HepG2 (cell line): ENCODE measurements around the gene PAPPA. TPM values are rescaled to one million over a fixed set of nuclear protein-coding genes. Genes with fewer than 3 reads are reported as not detected.

Source experiments
- ATAC-seq: fragments of 200-7000 bp; cut with Tn5 transposase; 3 replicates; pipeline ENCODE4 v1.9.1; 2020; ENCODE audit warnings: mild to moderate bottlenecking, moderate library complexity
- BruUV-seq: library from RNA; stranded (reverse); fragments of 400-500 nt; replicated peaks from 2 replicates; lab custom pipeline; 2021; lab: Mats Ljungman, UMichigan
- CTCF ChIA-PET: fragments of 300-600 bp; formaldehyde crosslinking; extraction: SDS; loops from one replicate; lab custom pipeline; 2021; ENCODE audit warnings: low total read pairs, inconsistent platforms, low intra/inter-chr PET ratio; lab: Yijun Ruan, JAX
- POLR2A ChIA-PET: fragments of 350-600 bp; sonication (Branson Sonifier 250); formaldehyde crosslinking; loops from one replicate; lab custom pipeline; 2020; ENCODE audit warnings: antibody characterized with exemption, inconsistent platforms; lab: Yijun Ruan, JAX
- DNase-seq: peaks from one replicate; pipeline ENCODE4 v3.0.0-alpha.2; 2015; ENCODE audit warnings: low spot score
- FAIRE-seq: peaks from 3 replicates; lab custom pipeline; 2011; peaks lifted over from hg19 to GRCh38; lab: Jason Lieb, UNC
- H2AFZ ChIP-seq: one replicate; pipeline ENCODE4 v1.6.1; 2011; ENCODE audit warnings: low read length, inconsistent platforms
- H3K27ac ChIP-seq: fragments of 300-600 bp; 3 replicates; pipeline ENCODE4 v1.8.0; 2011; ENCODE audit warnings: mixed run types, mild to moderate bottlenecking, mixed read lengths, low read length, inconsistent platforms; ENCODE audit not compliant: insufficient read depth; ENCODE audit errors: extremely low read length
- H3K27me3 ChIP-seq, 2 experiments: fragments of 200-600 bp in 1 of 2; 2 replicates in 1 of 2; 3 replicates in 1 of 2; pipeline versions ENCODE4 v1.6.0 to v1.8.0; 2011; ENCODE audit warnings: low read length in 2 of 2, mild to moderate bottlenecking in 2 of 2, moderate library complexity in 2 of 2, inconsistent platforms in 1 of 2; ENCODE audit not compliant: insufficient read depth in 2 of 2, control insufficient read depth in 1 of 2
- H3K36me3 ChIP-seq, 2 experiments: fragments of 200-600 bp in 1 of 2; replicated peaks in 1 of 2; 2 replicates in 1 of 2; 3 replicates in 1 of 2; pipeline versions ENCODE4 v1.5.1 to v1.8.0; 2011; ENCODE audit warnings: low read length in 2 of 2, inconsistent platforms in 1 of 2; ENCODE audit not compliant: insufficient read depth in 2 of 2, control insufficient read depth in 1 of 2
- H3K4me1 ChIP-seq: 2 replicates; pipeline ENCODE4 v1.5.1; 2012; ENCODE audit warnings: low read length, inconsistent platforms; ENCODE audit not compliant: insufficient read depth
- H3K4me2 ChIP-seq: 2 replicates; pipeline ENCODE4 v1.6.0; 2011; ENCODE audit warnings: low read depth, low read length, inconsistent platforms
- H3K4me3 ChIP-seq, 3 experiments: fragments of 200-600 bp in 1 of 3; sonication (generic), shearing (Covaris generic) in 1 of 3; replicated peaks in 1 of 3; 2 replicates each; pipeline ENCODE4 v1.5.1; 2011 to 2016; ENCODE audit warnings: low read length in 3 of 3, inconsistent platforms in 2 of 3, low read depth in 2 of 3, mild to moderate bottlenecking in 2 of 3, control low read depth in 1 of 3, mixed read lengths in 1 of 3; ENCODE audit not compliant: insufficient read depth in 1 of 3
- H3K79me2 ChIP-seq: one replicate; pipeline ENCODE4 v1.6.1; 2011; ENCODE audit warnings: low read length, inconsistent platforms; ENCODE audit not compliant: insufficient read depth
- H3K9ac ChIP-seq: 2 replicates; pipeline ENCODE4 v1.6.0; 2011; ENCODE audit warnings: mild to moderate bottlenecking, low read depth, low read length, inconsistent platforms; ENCODE audit not compliant: insufficient read depth
- H3K9me3 ChIP-seq: 2 replicates; pipeline ENCODE4 v1.5.1; 2012; ENCODE audit warnings: mild to moderate bottlenecking, low read length
- H4K20me1 ChIP-seq: 2 replicates; pipeline ENCODE4 v1.6.0; 2011; ENCODE audit warnings: inconsistent platforms, mild to moderate bottlenecking, low read length, moderate library complexity; ENCODE audit not compliant: insufficient read depth
- ATF7 ChIP-seq, 2 experiments: fragments of 450-650 bp in 1 of 2; sonication (generic) in 1 of 2; formaldehyde crosslinking in 1 of 2; IDR thresholded peaks; 2 replicates each; pipeline versions ENCODE4 v1.4.0 to v1.6.1; 2016 to 2020; ENCODE audit warnings: antibody characterized with exemption in 1 of 2, mild to moderate bottlenecking in 1 of 2, missing genetic modification reagents in 1 of 2
- ATF7-NPFF ChIP-seq: sonication (generic); formaldehyde crosslinking; IDR thresholded peaks from 2 replicates; pipeline ENCODE4 v1.8.1; 2023; ENCODE audit warnings: mild to moderate bottlenecking, low read depth, missing genetic modification reagents, moderate library complexity
- CENPT ChIP-seq: sonication (generic); formaldehyde crosslinking; IDR thresholded peaks from 2 replicates; pipeline ENCODE4 v1.8.0; 2022; ENCODE audit warnings: low read depth, mild to moderate bottlenecking, moderate library complexity, missing genetic modification reagents
- CREB1 ChIP-seq, 2 experiments: fragments of 450-650 bp in 1 of 2; IDR thresholded peaks; 2 replicates each; pipeline ENCODE4 v1.6.1; 2016 to 2017; ENCODE audit warnings: control low read depth in 1 of 2, mild to moderate bottlenecking in 1 of 2, missing compliant biosample characterization in 1 of 2, missing genetic modification characterization in 1 of 2
- IKZF1 ChIP-seq: fragments of 450-650 bp; IDR thresholded peaks from 2 replicates; pipeline ENCODE4 v1.7.1; 2016
- KMT2A ChIP-seq: sonication (generic); formaldehyde crosslinking; IDR thresholded peaks from 2 replicates; pipeline ENCODE4 v1.4.0; 2020; ENCODE audit warnings: missing genetic modification reagents
- MYC ChIP-seq: sonication (generic); formaldehyde crosslinking; IDR thresholded peaks from 2 replicates; pipeline ENCODE4 v1.9.0; 2021; ENCODE audit warnings: missing genetic modification reagents, borderline replicate concordance
- ZNF251 ChIP-seq: sonication (generic); formaldehyde crosslinking; IDR thresholded peaks from 2 replicates; pipeline ENCODE4 v1.9.0; 2021; ENCODE audit warnings: mild to moderate bottlenecking, missing genetic modification reagents
- ZNF563 ChIP-seq: sonication (generic); formaldehyde crosslinking; IDR thresholded peaks from 2 replicates; pipeline ENCODE4 v1.8.0; 2022; ENCODE audit warnings: mild to moderate bottlenecking, moderate library complexity, missing genetic modification reagents
- ZNF850 ChIP-seq: sonication (generic); formaldehyde crosslinking; conservative IDR thresholded peaks from 2 replicates; pipeline ENCODE4 v1.9.0; 2021; ENCODE audit warnings: mild to moderate bottlenecking, missing genetic modification reagents
- WGBS: methylation state at CpG from one replicate; pipeline ENCODE4 v1.1.6; 2017; ENCODE audit warnings: low lambda C conversion rate; 5-methylcytosine and 5-hydroxymethylcytosine counted together
- in situ Hi-C: cut with HindIII; loops from 2 replicates; pipeline ENCODE4 v1.10.0; 2017; ENCODE audit warnings: low pct_unique_long_range_greater_than_20kb; ENCODE audit not compliant: extremely low pct_ligation_motif_present
- intact Hi-C: fragments of 100-400 bp; cut with micrococcal nuclease; formaldehyde crosslinking; loops from one replicate; pipeline ENCODE4 v1.10.0; 2022; ENCODE audit not compliant: unreplicated experiment
- polyA plus RNA-seq, 8 experiments: library from polyadenylated mRNA; depleted of rRNA in 3 of 8; stranded (reverse) in 7 of 8; unstranded in 1 of 8; fragments of >200 nt; fragmentation: Illumina TruSeq in 4 of 8; extraction: Trizol in 4 of 8; gene quantifications; 2 replicates each; pipeline versions ENCODE4 v1.2.1 to v1.2.3, GENCODE V29; 2011 to 2016; ENCODE audit warnings: low read depth in 4 of 8, missing spikeins in 1 of 8, mixed read lengths in 1 of 8; ENCODE audit not compliant: insufficient read depth in 1 of 8
- total RNA-seq, 5 experiments: library from RNA; depleted of rRNA; stranded (reverse); fragments of >200 nt; fragmentation: Illumina TruSeq; extraction: Trizol; gene quantifications; 2 replicates each; pipeline ENCODE4 v1.2.3, GENCODE V29; 2016; ENCODE audit warnings: low read depth in 1 of 5
- TF ChIP-seq, protein P1 (sequence below): sonication (generic); formaldehyde crosslinking; IDR thresholded peaks from 2 replicates; pipeline ENCODE4 v1.4.0; 2020; ENCODE audit warnings: missing genetic modification reagents, borderline replicate concordance
- TF ChIP-seq, protein P2 (sequence below): sonication (generic); formaldehyde crosslinking; IDR thresholded peaks from 2 replicates; pipeline ENCODE4 v1.5.0; 2020; ENCODE audit warnings: missing genetic modification reagents

PAPPA gene
- total and polyA plus RNA-seq, 2 of the 13 experiments (the other 11 are each of a cell fraction or from before 2014, with no cell fraction given): 0.09 to 0.11 TPM

DNA sequence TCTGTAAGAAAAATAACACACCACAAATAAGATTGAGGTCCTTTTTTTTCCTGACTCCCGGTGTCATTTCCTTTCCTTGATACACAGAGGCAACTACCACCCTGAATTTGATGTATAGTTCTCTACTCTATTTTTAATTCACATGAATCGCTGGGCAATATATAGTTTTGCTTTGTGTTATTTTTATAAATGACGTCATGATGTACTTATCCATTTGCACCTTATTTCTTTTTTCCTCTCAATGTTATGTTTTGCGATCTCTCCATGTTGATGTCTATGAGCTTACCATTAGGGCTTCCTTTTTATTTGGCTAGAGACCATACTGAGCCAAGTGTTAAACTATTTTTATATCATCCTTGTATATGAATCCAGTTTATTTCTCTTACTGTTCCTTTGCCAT is 175.9 kb downstream of the PAPPA start:
- Histone ChIP-seq H2AFZ (no peak overlapping the region), H3K9me3 (no peaks in the 10 kb centered on the region), H3K79me2 (no peaks in the 10 kb centered on the region), H3K9ac (no peak overlapping the region), H3K27ac (no peak overlapping the region), H3K4me3 (no peak overlapping the region), H3K4me1 (peaks cover 6% of the 10 kb centered on the region), H4K20me1 (no peaks in the 10 kb centered on the region), H3K27me3 (peaks cover 0 to 18% of the 10 kb centered on the region in 2 experiments; a peak in 1 of 5 replicates), H3K4me2 (no peak overlapping the region), H3K36me3 (no peaks in the 10 kb centered on the region)
- no peak for DNase-seq
- FAIRE-seq: no peak
- TF ChIP-seq, protein P1, sequence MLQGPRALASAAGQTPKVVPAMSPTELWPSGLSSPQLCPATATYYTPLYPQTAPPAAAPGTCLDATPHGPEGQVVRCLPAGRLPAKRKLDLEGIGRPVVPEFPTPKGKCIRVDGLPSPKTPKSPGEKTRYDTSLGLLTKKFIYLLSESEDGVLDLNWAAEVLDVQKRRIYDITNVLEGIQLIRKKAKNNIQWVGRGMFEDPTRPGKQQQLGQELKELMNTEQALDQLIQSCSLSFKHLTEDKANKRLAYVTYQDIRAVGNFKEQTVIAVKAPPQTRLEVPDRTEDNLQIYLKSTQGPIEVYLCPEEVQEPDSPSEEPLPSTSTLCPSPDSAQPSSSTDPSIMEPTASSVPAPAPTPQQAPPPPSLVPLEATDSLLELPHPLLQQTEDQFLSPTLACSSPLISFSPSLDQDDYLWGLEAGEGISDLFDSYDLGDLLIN (CRISPR knock-in tag): no peak
- TF ChIP-seq CENPT (CRISPR knock-in tag): no peak
- TF ChIP-seq CREB1 (IDR thresholded peaks at IDR 0.05): peak; percentile 93
- TF ChIP-seq CREB1 (CRISPR knock-in tag; IDR thresholded peaks at IDR 0.05): no peak
- TF ChIP-seq ATF7 (IDR thresholded peaks at IDR 0.05): peak; percentile 99
- no peak for TF ChIP-seq ATF7 (CRISPR knock-in tag; IDR thresholded peaks at IDR 0.05)
- POLR2A ChIA-PET: no interaction called here
- no peak for ATAC-seq
- WGBS: 30% methylated on average over 4 of the region's 4 CpGs
- CTCF ChIA-PET: no interaction called here
- intact Hi-C loops (no loop called here), in situ Hi-C loops (loop anchor here (25.0 kb wide), 1 partner anchor 233 kb away; no protein-coding TSS in a partner anchor)
- no TSS peak for BruUV-seq

DNA sequence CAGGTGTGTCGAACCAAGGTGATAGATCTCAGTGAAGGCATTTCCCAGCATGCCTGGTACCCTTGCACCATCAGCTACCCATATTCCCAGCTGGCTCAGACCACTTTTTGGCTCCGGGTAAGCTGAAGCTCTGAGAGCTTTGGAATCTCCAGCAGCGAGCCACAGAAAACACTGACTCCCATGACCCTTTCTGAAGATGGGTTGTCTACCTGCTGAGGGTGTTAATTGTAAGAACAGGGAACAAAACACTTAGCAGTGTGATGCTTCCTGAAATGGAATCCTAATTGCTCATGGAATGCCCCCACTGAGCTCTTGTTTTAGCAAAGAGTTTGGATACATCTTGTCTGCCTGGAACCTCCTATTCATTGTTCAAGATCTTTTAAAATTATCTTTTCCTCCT is 177.7 kb downstream of the PAPPA start:
- no peak overlapping the region for H3K27ac ChIP-seq
- intact Hi-C loops (loop anchor here (10.0 kb wide), 1 partner anchor 134 kb away; no protein-coding TSS in a partner anchor), in situ Hi-C loops (loop anchor here (25.0 kb wide), 1 partner anchor 231 kb away; no protein-coding TSS in a partner anchor)
- TF ChIP-seq ATF7-NPFF (CRISPR knock-in tag) (no peak), KMT2A (CRISPR knock-in tag) (no peak), ZNF850 (CRISPR knock-in tag) (no peak), MYC (CRISPR knock-in tag) (no peak), IKZF1 (no peak), ZNF251 (CRISPR knock-in tag) (no peak), ZNF563 (no peak), CENPT (CRISPR knock-in tag) (no peak)
- TF ChIP-seq, protein P2, sequence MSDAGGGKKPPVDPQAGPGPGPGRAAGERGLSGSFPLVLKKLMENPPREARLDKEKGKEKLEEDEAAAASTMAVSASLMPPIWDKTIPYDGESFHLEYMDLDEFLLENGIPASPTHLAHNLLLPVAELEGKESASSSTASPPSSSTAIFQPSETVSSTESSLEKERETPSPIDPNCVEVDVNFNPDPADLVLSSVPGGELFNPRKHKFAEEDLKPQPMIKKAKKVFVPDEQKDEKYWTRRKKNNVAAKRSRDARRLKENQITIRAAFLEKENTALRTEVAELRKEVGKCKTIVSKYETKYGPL (CRISPR knock-in tag): no peak
- H3K4me3 ChIP-seq: no peak overlapping the region
- H3K4me2 ChIP-seq: no peak overlapping the region
- no peak for FAIRE-seq
- BruUV-seq: no TSS peak
- WGBS: 3% methylated on average over 3 of the region's 3 CpGs
- no peak overlapping the region for H3K9ac ChIP-seq
- H3K27me3 ChIP-seq: peaks cover 0 to 14% of the 10 kb centered on the region in 2 experiments; a peak in 1 of 5 replicates
- ATAC-seq: no peak
- DNase-seq: no peak
- no peaks in the 10 kb centered on the region for H3K36me3 ChIP-seq
- no peaks in the 10 kb centered on the region for H3K79me2 ChIP-seq
- no peak overlapping the region for H2AFZ ChIP-seq
- ChIA-PET CTCF (no interaction called here), POLR2A (no interaction called here)
- H4K20me1 ChIP-seq: no peaks in the 10 kb centered on the region
- H3K4me1 ChIP-seq: peaks cover 23% of the 10 kb centered on the region
- H3K9me3 ChIP-seq: no peaks in the 10 kb centered on the region
